GM12878 (cell line): ENCODE results near the gene AFMID. TPM values are rescaled to one million over a fixed set of nuclear protein-coding genes. Genes with fewer than 3 reads are reported as not detected.

Source experiments
- ATAC-seq: fragments of 200-7000 bp; cut with Tn5 transposase; 3 replicates; pipeline ENCODE4 v1.9.1; 2020; ENCODE audit warnings: mild to moderate bottlenecking, moderate library complexity
- BruUV-seq: library from RNA; stranded (reverse); fragments of 400-500 nt; replicated peaks from 2 replicates; lab custom pipeline; 2021; lab: Mats Ljungman, UMichigan
- CTCF ChIA-PET: fragments of 300-600 bp; sonication (Branson Sonifier 250); formaldehyde crosslinking; extraction: SDS; loops from one replicate; lab custom pipeline; 2021; ENCODE audit warnings: inconsistent platforms; lab: Yijun Ruan, JAX
- POLR2A ChIA-PET: fragments of 350-600 bp; formaldehyde crosslinking; extraction: SDS; loops from one replicate; lab custom pipeline; 2021; ENCODE audit warnings: inconsistent platforms; lab: Charles Lee
- RAD21 ChIA-PET: fragments of 300-600 bp; sonication (Branson Sonifier 250); formaldehyde crosslinking; loops from one replicate; lab custom pipeline; 2023; ENCODE audit warnings: antibody characterized with exemption; ENCODE audit not compliant: unreplicated experiment; lab: Charles Lee
- SMC1A ChIA-PET: fragments of 300-600 bp; sonication (Branson Sonifier 250); formaldehyde crosslinking; loops from one replicate; lab custom pipeline; 2023; ENCODE audit not compliant: unreplicated experiment, uncharacterized antibody; lab: Charles Lee
- DNase-seq: peaks from one replicate; pipeline ENCODE4 v3.0.0-alpha.2; 2011; ENCODE audit warnings: low read depth, low spot score
- FAIRE-seq: peaks from 3 replicates; lab custom pipeline; 2011; peaks lifted over from hg19 to GRCh38; lab: Jason Lieb, UNC
- H2AFZ ChIP-seq: 2 replicates; pipeline ENCODE4 v1.6.0; 2011; ENCODE audit warnings: low read depth, low read length, control low read depth; ENCODE audit not compliant: control insufficient read depth
- H3K27ac ChIP-seq: 2 replicates; pipeline ENCODE4 v1.5.1; 2011; ENCODE audit warnings: control low read depth; ENCODE audit not compliant: control insufficient read depth, insufficient read depth
- H3K27me3 ChIP-seq, 2 experiments: replicated peaks in 1 of 2; 2 replicates each; pipeline versions ENCODE4 v1.6.0 to v1.6.1; 2011; ENCODE audit warnings: low read length in 1 of 2; ENCODE audit not compliant: control insufficient read depth in 2 of 2, insufficient read depth in 2 of 2
- H3K36me3 ChIP-seq, 2 experiments: 2 replicates each; pipeline ENCODE4 v1.5.1; 2011; ENCODE audit warnings: low read length in 1 of 2; ENCODE audit not compliant: control insufficient read depth in 2 of 2, insufficient read depth in 2 of 2
- H3K4me1 ChIP-seq: 2 replicates; pipeline ENCODE4 v1.6.1; 2011; ENCODE audit warnings: mild to moderate bottlenecking, low read length, moderate library complexity, mixed read lengths; ENCODE audit not compliant: control insufficient read depth, insufficient read depth
- H3K4me2 ChIP-seq: 2 replicates; pipeline ENCODE4 v1.6.0; 2011; ENCODE audit warnings: control low read depth; ENCODE audit not compliant: control insufficient read depth, insufficient read depth
- H3K4me3 ChIP-seq: fragments of 200-600 bp; sonication (generic); 2 replicates; pipeline ENCODE4 v1.5.1; 2016
- H3K79me2 ChIP-seq: 2 replicates; pipeline ENCODE4 v1.6.0; 2011; ENCODE audit warnings: low read length; ENCODE audit not compliant: control insufficient read depth, insufficient read depth
- H3K9ac ChIP-seq: 2 replicates; pipeline ENCODE4 v1.8.0; 2011; ENCODE audit warnings: low read length, control low read depth, mixed read lengths; ENCODE audit not compliant: control insufficient read depth, insufficient read depth
- H3K9me3 ChIP-seq: replicated peaks from 3 replicates; pipeline ENCODE4 v1.5.1; 2011; ENCODE audit warnings: mild to moderate bottlenecking, low read length; ENCODE audit not compliant: control insufficient read depth, insufficient read depth
- H4K20me1 ChIP-seq: 2 replicates; pipeline ENCODE4 v1.6.0; 2011; ENCODE audit not compliant: control insufficient read depth, insufficient read depth
- ATF7 ChIP-seq: fragments of 450-650 bp; IDR thresholded peaks from 2 replicates; pipeline ENCODE4 v1.6.1; 2016; ENCODE audit warnings: low read depth, mild to moderate bottlenecking
- ELK1 ChIP-seq: IDR thresholded peaks from 2 replicates; pipeline ENCODE4 v1.6.1; 2012; ENCODE audit warnings: low read depth, low read length, improper control_type of control experiment
- EP300 ChIP-seq, 2 experiments: fragments of 150-350 bp in 1 of 2; IDR thresholded peaks; 2 replicates each; pipeline ENCODE4 v1.6.1; 2011 to 2012; ENCODE audit warnings: low read depth in 2 of 2, low read length in 2 of 2, borderline replicate concordance in 1 of 2, improper control_type of control experiment in 1 of 2, inconsistent platforms in 1 of 2; ENCODE audit not compliant: control insufficient read depth in 1 of 2
- ETV6 ChIP-seq, 2 experiments: fragments of 450-650 bp in 1 of 2; IDR thresholded peaks in 1 of 2; conservative IDR thresholded peaks in 1 of 2; 2 replicates each; pipeline ENCODE4 v1.6.1; 2014; ENCODE audit warnings: antibody characterized with exemption in 1 of 2, borderline replicate concordance in 1 of 2, low read depth in 1 of 2, mild to moderate bottlenecking in 1 of 2, moderate library complexity in 1 of 2
- EZH2 ChIP-seq: IDR thresholded peaks from 2 replicates; pipeline ENCODE4 v1.6.1; 2012; ENCODE audit warnings: low read depth, mild to moderate bottlenecking, control low read depth, inconsistent platforms, low read length, borderline replicate concordance; ENCODE audit not compliant: control insufficient read depth
- HCFC1 ChIP-seq: fragments of 150-350 bp; IDR thresholded peaks from 2 replicates; pipeline ENCODE4 v1.6.1; 2014; ENCODE audit warnings: low read length
- HDGF ChIP-seq: fragments of 450-650 bp; IDR thresholded peaks from 2 replicates; pipeline ENCODE4 v1.6.1; 2016; ENCODE audit warnings: antibody characterized with exemption
- IKZF2 ChIP-seq, 2 experiments: fragments of 450-650 bp; IDR thresholded peaks; 2 replicates each; pipeline ENCODE4 v1.6.1; 2017; ENCODE audit warnings: mild to moderate bottlenecking in 2 of 2, moderate library complexity in 2 of 2
- KAT2A ChIP-seq: conservative IDR thresholded peaks from 2 replicates; pipeline ENCODE4 v1.6.1; 2011; ENCODE audit warnings: low read depth, low read length; ENCODE audit not compliant: control insufficient read depth
- MEF2A ChIP-seq: IDR thresholded peaks from 2 replicates; pipeline ENCODE4 v1.6.1; 2011; ENCODE audit warnings: low read depth, mild to moderate bottlenecking, low read length, moderate library complexity; ENCODE audit not compliant: insufficient read depth
- PAX8 ChIP-seq: fragments of 450-650 bp; IDR thresholded peaks from 2 replicates; pipeline ENCODE4 v1.6.1; 2017; ENCODE audit warnings: mild to moderate bottlenecking, moderate library complexity
- RB1 ChIP-seq: fragments of 450-650 bp; formaldehyde crosslinking; IDR thresholded peaks from 2 replicates; pipeline ENCODE4 v1.6.1; 2017; ENCODE audit warnings: mild to moderate bottlenecking, borderline replicate concordance
- SMAD1 ChIP-seq: fragments of 450-650 bp; IDR thresholded peaks from 2 replicates; pipeline ENCODE4 v1.6.1; 2018; ENCODE audit warnings: mild to moderate bottlenecking, low read depth; ENCODE audit not compliant: partially characterized antibody
- SMAD5 ChIP-seq: IDR thresholded peaks from 2 replicates; pipeline ENCODE4 v1.6.1; 2016; ENCODE audit warnings: antibody characterized with exemption, low read depth
- SP1 ChIP-seq: IDR thresholded peaks from one replicate; pipeline ENCODE4 v1.6.1; 2011; ENCODE audit warnings: low read depth, low read length
- SPI1 ChIP-seq: IDR thresholded peaks from 2 replicates; pipeline ENCODE4 v1.6.1; 2011; ENCODE audit warnings: low read depth, mild to moderate bottlenecking, low read length, moderate library complexity, borderline replicate concordance; ENCODE audit not compliant: insufficient read depth
- STAT3 ChIP-seq: IDR thresholded peaks from 2 replicates; pipeline ENCODE4 v1.6.1; 2011; ENCODE audit warnings: low read depth, low read length, improper control_type of control experiment
- ZNF274 ChIP-seq: IDR thresholded peaks from one replicate; pipeline ENCODE4 v1.8.0; 2011; ENCODE audit not compliant: insufficient read length, insufficient read depth
- WGBS: methylation state at CpG from one replicate; pipeline ENCODE4 v1.1.6; 2016; ENCODE audit warnings: low lambda C conversion rate; ENCODE audit not compliant: insufficient replicate concordance, insufficient coverage; ENCODE audit errors: missing lambda C conversion rate; 5-methylcytosine and 5-hydroxymethylcytosine counted together
- in situ Hi-C: fragments of 300-500 bp; cut with MboI; formaldehyde crosslinking; loops from 9 replicates; pipeline ENCODE4 v1.14.3; 2018; ENCODE audit warnings: mixed read lengths
- intact Hi-C: fragments of 100-400 bp; cut with micrococcal nuclease; formaldehyde crosslinking; loops from one replicate; pipeline ENCODE4 v1.14.2; 2022; ENCODE audit not compliant: unreplicated experiment
- polyA plus RNA-seq, 11 experiments: library from polyadenylated mRNA; depleted of rRNA in 4 of 11; unstranded in 6 of 11; stranded (reverse) in 5 of 11; fragments of >200 nt; fragmentation: Nextera tagmentation in 4 of 11; fragmentation: Illumina TruSeq in 1 of 11; extraction: Ambion mirVana in 4 of 11; extraction: Trizol in 1 of 11; gene quantifications; 1 replicate in 1 of 11; 2 replicates in 10 of 11; pipeline versions ENCODE4 v1.2.1 to v1.2.3, GENCODE V29; 2011 to 2016; ENCODE audit warnings: inconsistent platforms in 2 of 11, missing spikeins in 2 of 11, low read depth in 1 of 11
- total RNA-seq, 4 experiments: library from RNA; depleted of rRNA in 3 of 4; stranded (reverse); fragments of >200 nt in 3 of 4; fragmentation: Illumina TruSeq in 1 of 4; extraction: Trizol in 1 of 4; gene quantifications; 2 replicates each; pipeline versions ENCODE4 v1.2.1 to v1.2.3, GENCODE V29; 2013 to 2021

Gene AFMID
- total and polyA plus RNA-seq, 10 of the 15 experiments (the other 5 are each of a cell fraction or from before 2014, with no cell fraction given) = 36.1 to 98.8 (median 51.6) TPM

- POLR2A ChIA-PET = interaction anchor here (0.6 to 1.1 kb wide), 2 partner anchors 31 to 60 kb away, joined by 3 read pairs; no protein-coding TSS in a partner anchor
- SMC1A ChIA-PET = interaction anchor here (0.8 to 1.2 kb wide), 3 partner anchors 99 to 237 kb away, joined by 3 read pairs; no protein-coding TSS in a partner anchor
- DNase-seq (no peak), ATAC-seq (no peak), FAIRE-seq (no peak)
- Histone ChIP-seq H3K4me3 (no peak overlapping the region), H4K20me1 (no peaks in the 10 kb centered on the region), H3K36me3 (no peaks in the 10 kb centered on the region)
- BruUV-seq = no TSS peak
- TF ChIP-seq SMAD5 (no peak), RB1 (no peak), EZH2 (no peak), IKZF2 (IDR thresholded peaks at IDR 0.05) (no peak), ELK1 (no peak), MEF2A (no peak), ATF7 (no peak), SMAD1 (no peak), ETV6 (conservative IDR thresholded peaks at IDR 0.05 in 1 of 2, IDR thresholded peaks at IDR 0.05 in 1 of 2; ENCODE audit: borderline replicate concordance in 1 of 2, low read depth in 1 of 2) (no peak), PAX8 (no peak), KAT2A (no peak), STAT3 (no peak), HCFC1 (no peak), SPI1 (no peak), ZNF274 (no peak), SP1 (no peak), EP300 (IDR thresholded peaks at IDR 0.05; ENCODE audit: borderline replicate concordance in 1 of 2, control insufficient read depth in 1 of 2, low read depth in 2 of 2, low read length in 2 of 2) (no peak), HDGF (no peak)
- TF ChIP-seq, all 136 proteins: peak for 0
- Histone ChIP-seq H3K9me3 (no peaks in the 10 kb centered on the region), H3K27me3 (no peaks in the 10 kb centered on the region), H2AFZ (no peak overlapping the region), H3K4me2 (no peak overlapping the region), H3K27ac (no peak overlapping the region), H3K9ac (no peak overlapping the region), H3K4me1 (peaks cover 41% of the 10 kb centered on the region), H3K79me2 (no peaks in the 10 kb centered on the region)
- in situ Hi-C loops (no loop called here), intact Hi-C loops (no loop called here)
- WGBS = 43% methylated on average over 15 of the region's 18 CpGs
- ChIA-PET RAD21 (interaction anchor here (0.7 to 1.7 kb wide), 2 partner anchors 82 to 168 kb away, joined by 3 read pairs; no protein-coding TSS in a partner anchor), CTCF (interaction anchor here (0.9 to 2.1 kb wide), 5 partner anchors 103 to 244 kb away, joined by 3 to 5 read pairs (median 4); no protein-coding TSS in a partner anchor)
Measured at GRCh38 chr17:78256707-78257591, 69.8 kb downstream of the AFMID start.
